ENCODE measurements around the gene RHCE.

The RHCE gene

GRCh38 chr1:25360596-25361581, 59.7 kb downstream of the RHCE start:
- H3K27ac ChIP-seq, result no peak overlapping the region
- TF ChIP-seq CTCF (IDR thresholded peaks at IDR 0.05) (no peak), ZFX (IDR thresholded peaks at IDR 0.05; ENCODE audit: borderline replicate concordance) (no peak)

GRCh38 chr1:25356848-25357247, 63.8 kb downstream of the RHCE start:
- no peak for TF ChIP-seq ZFX (IDR thresholded peaks at IDR 0.05; ENCODE audit: borderline replicate concordance)
- no peak overlapping the region for H3K27ac ChIP-seq

GRCh38 chr1:25356441-25356840, 64.2 kb downstream of the RHCE start:
- TF ChIP-seq ZFX (IDR thresholded peaks at IDR 0.05; ENCODE audit: borderline replicate concordance) (no peak), CTCF (IDR thresholded peaks at IDR 0.05) (no peak)
- no peak overlapping the region for H3K27ac ChIP-seq

GRCh38 chr1:25355841-25356395, 64.7 kb downstream of the RHCE start:
- H3K27ac ChIP-seq, result no peak overlapping the region
- TF ChIP-seq CTCF (IDR thresholded peaks at IDR 0.05), result no peak

GRCh38 chr1:25349606-25350005, 71.0 kb downstream of the RHCE start:
- TF ChIP-seq ZFX (IDR thresholded peaks at IDR 0.05; ENCODE audit: borderline replicate concordance) (no peak), CTCF (IDR thresholded peaks at IDR 0.05) (no peak)
- H3K27ac ChIP-seq, result no peak overlapping the region

- H3K27ac ChIP-seq, result no peak overlapping the region
Measured at GRCh38 chr1:25347556-25347955, 73.1 kb downstream of the RHCE start.

GRCh38 chr1:25343872-25344271, 76.8 kb downstream of the RHCE start:
- TF ChIP-seq ZFX (IDR thresholded peaks at IDR 0.05; ENCODE audit: borderline replicate concordance) (no peak), CTCF (IDR thresholded peaks at IDR 0.05) (no peak)
- no peak overlapping the region for H3K27ac ChIP-seq

More at GRCh38 chr1:25347556-25347955, 73.1 kb downstream of the RHCE start:
- no peak for TF ChIP-seq CTCF (IDR thresholded peaks at IDR 0.05)
- TF ChIP-seq ZFX (IDR thresholded peaks at IDR 0.05; ENCODE audit: borderline replicate concordance), result no peak

Measured in 22Rv1 (cell line).